Karpas-422 (cell line): ENCODE measurements around the gene CTBP1. TPM values are rescaled to one million over a fixed set of nuclear protein-coding genes. Genes with fewer than 3 reads are reported as not detected.
"Not testable (repeated sequence)": the region's sequence is repeated elsewhere in the genome, so short reads cannot be mapped to it uniquely, and the experiment has no call there.

Source experiments
- DNase-seq: peaks from one replicate; pipeline ENCODE4 v3.0.0-alpha.2; 2015
- H2AFZ ChIP-seq: fragments of 200-600 bp; sonication (generic); 2 replicates; pipeline ENCODE4 v1.6.1; 2014; ENCODE audit warnings: antibody characterized with exemption, low read length, mixed read lengths
- H3K27ac ChIP-seq: fragments of 200-600 bp; sonication (generic); 2 replicates; pipeline ENCODE4 v1.5.1; 2014; ENCODE audit warnings: mild to moderate bottlenecking, low read length, moderate library complexity
- H3K27me3 ChIP-seq: fragments of 200-600 bp; sonication (generic); 2 replicates; pipeline ENCODE4 v1.6.1; 2014; ENCODE audit warnings: low read length, mixed read lengths
- H3K36me3 ChIP-seq: fragments of 200-600 bp; sonication (generic); 2 replicates; pipeline ENCODE4 v1.6.1; 2014; ENCODE audit warnings: low read length, mixed read lengths; ENCODE audit not compliant: insufficient read depth
- H3K4me1 ChIP-seq: fragments of 200-600 bp; sonication (generic); 2 replicates; pipeline ENCODE4 v1.6.1; 2014; ENCODE audit warnings: mild to moderate bottlenecking, low read length, mixed read lengths
- H3K4me2 ChIP-seq: fragments of 200-600 bp; sonication (generic); 2 replicates; pipeline ENCODE4 v1.6.1; 2014; ENCODE audit warnings: low read length, low read depth, mild to moderate bottlenecking; ENCODE audit not compliant: poor library complexity, severe bottlenecking
- H3K4me3 ChIP-seq: fragments of 200-600 bp; sonication (generic); 2 replicates; pipeline ENCODE4 v1.5.1; 2014; ENCODE audit warnings: mild to moderate bottlenecking, antibody characterized with exemption, low read length, mixed read lengths
- H3K79me2 ChIP-seq: fragments of 200-600 bp; sonication (generic); 2 replicates; pipeline ENCODE4 v1.6.1; 2014; ENCODE audit warnings: mild to moderate bottlenecking, low read length, mixed read lengths
- H3K9ac ChIP-seq: fragments of 200-600 bp; sonication (generic); 2 replicates; pipeline ENCODE4 v1.6.0; 2014; ENCODE audit warnings: low read length
- H3K9me2 ChIP-seq: fragments of 200-600 bp; sonication (generic), shearing (Covaris generic); replicated peaks from 2 replicates; pipeline ENCODE4 v1.6.0; 2014; ENCODE audit warnings: mild to moderate bottlenecking, low read length, moderate library complexity; ENCODE audit not compliant: insufficient read depth
- H3K9me3 ChIP-seq: fragments of 300-700, 200-600 bp; sonication (generic); 2 replicates; pipeline ENCODE4 v1.6.1; 2014; ENCODE audit warnings: low read length, mixed read lengths
- H4K20me1 ChIP-seq: fragments of 200-600 bp; sonication (generic); 2 replicates; pipeline ENCODE4 v1.6.1; 2014; ENCODE audit warnings: mild to moderate bottlenecking, antibody characterized with exemption, low read length, low read depth; ENCODE audit not compliant: insufficient read depth
- total RNA-seq: library from RNA; depleted of rRNA; stranded (reverse); fragments of >200 nt; shearing (Covaris generic); gene quantifications from 2 replicates; pipeline ENCODE4 v1.2.3, GENCODE V29; 2014; ENCODE audit warnings: low replicate concordance

CTBP1 gene
- total RNA-seq, 1 experiment from 2014 or later: 86.9 TPM

DNA sequence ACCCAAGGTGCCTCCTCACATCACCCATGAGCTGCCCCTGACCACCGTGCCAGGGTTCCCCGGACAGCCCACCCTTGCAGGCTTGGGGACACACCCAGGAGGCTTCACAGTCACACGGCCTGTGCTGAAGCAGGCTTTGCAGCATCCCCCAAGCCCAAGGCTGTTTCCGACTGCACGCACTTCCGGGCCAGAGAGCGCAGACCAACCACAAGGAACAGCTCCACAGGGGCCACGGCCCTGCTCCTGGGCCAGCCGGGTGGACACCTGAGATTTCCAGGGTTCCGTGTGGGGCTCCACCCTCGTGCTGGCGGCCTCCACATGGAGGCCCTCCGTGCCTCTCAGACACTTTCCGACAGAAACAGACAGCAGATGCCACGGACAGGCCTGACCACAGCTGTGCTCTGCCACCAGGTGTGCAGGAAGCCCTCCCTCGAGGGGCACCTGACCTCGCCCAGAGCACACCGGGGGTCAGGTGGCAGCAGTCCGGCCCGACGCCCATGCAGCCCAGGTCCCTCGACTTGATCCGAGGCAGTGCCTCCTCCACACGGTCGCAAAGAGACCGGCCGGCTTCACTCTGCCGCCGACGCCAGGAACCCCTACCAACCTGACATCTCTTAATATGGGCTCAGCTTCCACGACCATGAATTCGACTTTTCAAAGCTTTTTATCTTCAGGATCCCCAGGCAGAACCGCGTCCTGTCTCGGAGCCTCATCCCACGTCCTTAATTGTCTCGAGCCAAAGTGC lies 8.0 kb downstream of the CTBP1 start:
- peaks cover 59% of the 10 kb centered on the region for H3K79me2 ChIP-seq
- no peaks in the 10 kb centered on the region for H3K36me3 ChIP-seq
- DNase-seq: no peak
- peaks cover 62% of the 10 kb centered on the region for H4K20me1 ChIP-seq
- H3K4me1 ChIP-seq: peaks cover under 1% of the 10 kb centered on the region; the same call in 1 of the 2 replicates
- no peaks in the 10 kb centered on the region for H3K9me2 ChIP-seq
- H3K9me3 ChIP-seq: no peaks in the 10 kb centered on the region
- H3K4me2 ChIP-seq: no peak overlapping the region
- no peak overlapping the region for H2AFZ ChIP-seq
- H3K27me3 ChIP-seq: no peaks in the 10 kb centered on the region
- no peak overlapping the region for H3K27ac ChIP-seq
- no peak overlapping the region for H3K9ac ChIP-seq
- H3K4me3 ChIP-seq: no peak overlapping the region

DNA sequence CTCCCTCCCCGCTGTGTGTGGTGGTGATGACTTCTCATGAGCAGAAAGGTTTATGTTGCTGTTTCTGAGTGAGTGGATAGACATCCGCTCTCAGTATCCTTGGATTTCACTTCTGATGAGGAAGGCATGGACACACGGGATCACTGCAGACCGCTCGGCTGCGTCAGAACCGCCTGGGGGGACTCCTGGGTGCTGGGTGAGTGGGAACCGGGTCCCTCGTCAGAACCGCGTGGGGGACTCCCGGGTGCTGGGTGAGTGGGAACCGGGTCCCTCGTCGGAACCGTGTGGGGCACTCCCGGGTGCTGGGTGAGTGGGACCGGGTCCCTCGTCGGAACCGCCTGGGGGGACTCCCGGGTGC lies 9.0 kb downstream of the CTBP1 start:
- Histone ChIP-seq H3K27me3 (no peaks in the 10 kb centered on the region), H3K36me3 (no peaks in the 10 kb centered on the region), H3K27ac (no peak overlapping the region), H4K20me1 (peaks cover 62% of the 10 kb centered on the region), H3K79me2 (peaks cover 49% of the 10 kb centered on the region), H3K9me3 (no peaks in the 10 kb centered on the region), H3K4me1 (no peaks in the 10 kb centered on the region), H2AFZ (no peak overlapping the region), H3K4me2 (no peak overlapping the region), H3K9me2 (no peaks in the 10 kb centered on the region), H3K9ac (no peak overlapping the region), H3K4me3 (no peak overlapping the region)
- DNase-seq: no peak

DNA sequence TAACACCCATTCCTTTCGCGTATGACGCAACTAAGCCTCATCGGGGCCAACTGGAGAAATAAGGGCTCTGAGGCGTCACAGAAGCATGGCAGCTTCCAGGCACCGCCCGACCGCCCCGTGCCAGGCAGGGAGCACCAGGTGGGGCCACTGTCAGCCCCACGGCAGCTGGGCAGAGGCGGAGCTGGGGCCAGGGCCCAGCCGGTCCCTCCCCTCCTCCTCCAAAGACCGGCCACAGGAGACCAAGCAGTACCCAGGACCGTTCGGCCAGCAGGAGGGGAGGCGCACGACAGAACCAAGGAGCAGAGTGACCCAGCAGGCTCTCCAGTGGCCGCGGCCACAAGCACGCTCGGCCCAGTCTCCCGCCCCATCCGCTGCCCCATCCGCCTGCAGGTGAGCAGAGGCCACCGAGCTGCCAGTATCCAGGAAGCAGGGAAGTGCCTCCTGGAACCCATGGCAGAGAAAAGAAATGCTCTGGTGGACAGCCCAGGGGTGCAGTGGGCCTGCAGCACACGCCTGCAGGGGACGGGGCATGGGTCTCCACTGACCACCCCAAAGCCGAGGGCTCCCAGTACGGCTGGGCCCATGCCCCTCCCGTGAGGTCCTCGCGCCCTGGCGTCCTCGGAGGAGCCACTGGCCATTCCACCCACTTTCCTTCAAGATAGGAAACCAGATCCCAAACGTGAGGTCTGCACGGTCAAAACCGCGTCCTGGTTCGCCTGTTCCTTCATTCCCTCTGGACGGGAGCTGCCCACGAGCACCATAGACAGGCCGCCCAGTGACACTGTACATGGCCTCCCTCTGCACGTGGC lies 9.6 kb downstream of the CTBP1 start:
- peaks cover 60% of the 10 kb centered on the region for H4K20me1 ChIP-seq
- no peaks in the 10 kb centered on the region for H3K9me3 ChIP-seq
- no peak overlapping the region for H3K27ac ChIP-seq
- DNase-seq: no peak
- H3K27me3 ChIP-seq: no peaks in the 10 kb centered on the region
- H3K9ac ChIP-seq: no peak overlapping the region
- H3K9me2 ChIP-seq: no peaks in the 10 kb centered on the region
- no peak overlapping the region for H3K4me2 ChIP-seq
- no peaks in the 10 kb centered on the region for H3K36me3 ChIP-seq
- no peak overlapping the region for H3K4me3 ChIP-seq
- no peaks in the 10 kb centered on the region for H3K4me1 ChIP-seq
- H2AFZ ChIP-seq: no peak overlapping the region
- H3K79me2 ChIP-seq: peaks cover 43% of the 10 kb centered on the region

DNA sequence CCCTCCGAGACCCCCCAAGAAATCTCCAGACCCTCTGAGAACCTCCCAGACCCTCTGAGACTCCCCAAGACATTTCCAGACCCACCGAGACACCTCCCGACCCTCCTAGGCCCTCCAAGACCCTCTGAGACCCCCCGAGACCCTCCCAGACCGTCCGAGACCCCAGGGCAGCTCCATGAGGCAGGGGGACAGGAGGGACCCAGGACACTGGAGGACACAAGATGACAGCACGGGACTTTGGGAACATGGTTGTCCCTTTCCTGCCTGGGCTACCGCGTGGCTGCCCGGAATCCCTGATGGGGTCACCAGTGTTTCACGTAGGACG lies 10.3 kb downstream of the CTBP1 start:
- no peak for DNase-seq
- H3K9me2 ChIP-seq: no peaks in the 10 kb centered on the region
- no peaks in the 10 kb centered on the region for H3K36me3 ChIP-seq
- H3K27me3 ChIP-seq: no peaks in the 10 kb centered on the region
- H3K4me1 ChIP-seq: no peaks in the 10 kb centered on the region
- peaks cover 60% of the 10 kb centered on the region for H4K20me1 ChIP-seq
- H3K79me2 ChIP-seq: peaks cover 36% of the 10 kb centered on the region
- H3K27ac ChIP-seq: no peak overlapping the region
- no peak overlapping the region for H3K4me2 ChIP-seq
- H3K9ac ChIP-seq: no peak overlapping the region
- H3K9me3 ChIP-seq: no peaks in the 10 kb centered on the region
- no peak overlapping the region for H3K4me3 ChIP-seq
- no peak overlapping the region for H2AFZ ChIP-seq

DNA sequence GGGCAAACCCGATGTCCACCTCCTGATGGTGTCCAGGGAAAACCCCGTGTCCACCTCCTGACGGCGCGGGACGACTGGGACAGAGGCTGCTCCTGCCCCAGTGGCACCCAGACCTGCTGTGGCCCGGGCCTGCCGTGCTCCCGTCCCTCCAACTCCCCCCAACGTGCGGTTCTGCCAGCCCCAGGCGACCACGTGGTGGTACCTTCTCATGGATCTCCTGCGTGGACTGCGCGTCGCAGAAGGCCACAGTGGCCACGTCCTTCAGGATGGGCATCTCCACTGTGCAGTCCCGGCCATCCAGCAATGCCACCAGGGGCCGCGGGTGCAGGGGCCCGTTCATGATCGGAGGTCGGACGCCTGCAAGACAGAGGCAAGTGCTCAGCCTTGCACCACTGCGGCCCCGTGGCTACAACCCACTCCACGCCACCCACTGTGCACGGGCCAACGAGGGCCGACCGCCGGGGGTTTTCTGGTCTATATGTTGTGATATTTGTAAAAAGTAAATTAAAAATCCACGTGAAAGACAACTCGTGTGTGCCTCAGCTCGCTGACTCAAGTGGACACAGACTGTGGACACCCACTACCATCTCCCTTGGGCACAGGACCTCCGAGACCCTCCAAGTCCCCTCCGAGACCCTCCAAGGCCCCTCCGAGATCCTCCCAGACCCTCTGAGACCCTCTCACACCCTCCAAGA lies 10.8 kb downstream of the CTBP1 start:
- Histone ChIP-seq H4K20me1 (peaks cover 55% of the 10 kb centered on the region), H3K27me3 (no peaks in the 10 kb centered on the region), H3K4me1 (no peaks in the 10 kb centered on the region), H3K9me3 (no peaks in the 10 kb centered on the region), H3K4me2 (no peak overlapping the region), H2AFZ (no peak overlapping the region), H3K4me3 (no peak overlapping the region), H3K9me2 (no peaks in the 10 kb centered on the region), H3K36me3 (no peaks in the 10 kb centered on the region), H3K79me2 (peaks cover 31% of the 10 kb centered on the region), H3K9ac (no peak overlapping the region), H3K27ac (no peak overlapping the region)
- DNase-seq: no peak

GRCh38 chr4:1237261-1237660 lies 11.7 kb downstream of the CTBP1 start:
- not testable (repeated sequence) for H3K36me3 ChIP-seq, H3K27me3 ChIP-seq, H3K27ac ChIP-seq, H2AFZ ChIP-seq, H3K9me2 ChIP-seq, H3K9ac ChIP-seq, H3K9me3 ChIP-seq, H3K4me2 ChIP-seq, H3K4me1 ChIP-seq, DNase-seq, H3K4me3 ChIP-seq
- H3K79me2 ChIP-seq: peaks cover 23% of the 10 kb centered on the region
- peaks cover 46% of the 10 kb centered on the region; the same call in 1 of the 2 replicates for H4K20me1 ChIP-seq

- not testable (repeated sequence) for H2AFZ ChIP-seq, H3K27me3 ChIP-seq, H3K9me2 ChIP-seq, H3K4me3 ChIP-seq, H3K4me2 ChIP-seq, H3K9ac ChIP-seq, H3K27ac ChIP-seq, H3K9me3 ChIP-seq, H3K4me1 ChIP-seq, DNase-seq, H3K36me3 ChIP-seq
- peaks cover 42% of the 10 kb centered on the region; the same call in 1 of the 2 replicates for H4K20me1 ChIP-seq
- peaks cover 18% of the 10 kb centered on the region for H3K79me2 ChIP-seq
Observed at GRCh38 chr4:1236836-1237235, 12.1 kb downstream of the CTBP1 start.

GRCh38 chr4:1236103-1236641 lies 12.8 kb downstream of the CTBP1 start:
- Histone ChIP-seq H2AFZ (no peak overlapping the region), H3K79me2 (peaks cover 12% of the 10 kb centered on the region), H3K4me1 (no peaks in the 10 kb centered on the region), H3K27me3 (no peaks in the 10 kb centered on the region), H3K27ac (no peak overlapping the region), H3K9me3 (no peaks in the 10 kb centered on the region), H3K9ac (no peak overlapping the region), H3K4me2 (no peak overlapping the region), H4K20me1 (peaks cover 35% of the 10 kb centered on the region; the same call in 1 of the 2 replicates), H3K9me2 (no peaks in the 10 kb centered on the region), H3K36me3 (no peaks in the 10 kb centered on the region), H3K4me3 (no peak overlapping the region)
- no peak for DNase-seq
